ENCODE data around the gene PREB.

The PREB gene

DNA sequence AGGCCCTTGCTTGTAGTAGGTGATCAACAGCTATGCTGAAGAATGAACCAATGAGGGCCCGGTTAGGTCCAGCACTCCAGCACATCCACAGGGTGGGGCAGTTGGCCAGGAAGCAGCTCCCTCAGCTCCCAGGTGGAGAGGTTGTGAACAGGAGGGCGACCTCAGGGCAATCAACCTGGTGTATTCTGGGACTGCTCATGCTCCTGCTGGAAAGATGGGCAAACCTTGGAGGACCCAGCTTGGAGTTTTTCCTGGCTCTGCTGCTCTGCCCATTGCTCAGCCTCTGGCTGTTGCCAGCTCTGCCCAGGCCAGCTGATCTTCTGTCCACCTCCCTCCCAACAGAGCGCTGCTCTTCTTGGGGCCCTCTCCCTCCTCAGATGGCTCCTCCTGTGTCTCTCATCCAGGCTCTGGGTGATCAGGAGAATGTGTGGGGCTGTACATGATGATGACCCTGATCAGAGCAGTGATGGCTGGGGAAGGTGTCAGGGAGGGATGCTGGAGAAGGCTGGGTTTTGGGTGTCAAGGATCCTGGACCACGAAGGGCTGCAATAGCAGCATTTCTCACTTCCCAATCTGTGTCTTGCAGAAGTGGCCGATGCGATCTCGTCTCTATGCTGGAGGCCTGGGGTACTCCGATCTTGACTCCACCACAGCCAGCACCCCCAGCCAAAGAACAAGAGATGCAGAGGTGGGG lies 17.8 kb upstream of the PREB start:
- DNase-seq, result no peak

GRCh38 chr2:27150639-27151230 lies 16.3 kb upstream of the PREB start:
- no peak for DNase-seq

DNA sequence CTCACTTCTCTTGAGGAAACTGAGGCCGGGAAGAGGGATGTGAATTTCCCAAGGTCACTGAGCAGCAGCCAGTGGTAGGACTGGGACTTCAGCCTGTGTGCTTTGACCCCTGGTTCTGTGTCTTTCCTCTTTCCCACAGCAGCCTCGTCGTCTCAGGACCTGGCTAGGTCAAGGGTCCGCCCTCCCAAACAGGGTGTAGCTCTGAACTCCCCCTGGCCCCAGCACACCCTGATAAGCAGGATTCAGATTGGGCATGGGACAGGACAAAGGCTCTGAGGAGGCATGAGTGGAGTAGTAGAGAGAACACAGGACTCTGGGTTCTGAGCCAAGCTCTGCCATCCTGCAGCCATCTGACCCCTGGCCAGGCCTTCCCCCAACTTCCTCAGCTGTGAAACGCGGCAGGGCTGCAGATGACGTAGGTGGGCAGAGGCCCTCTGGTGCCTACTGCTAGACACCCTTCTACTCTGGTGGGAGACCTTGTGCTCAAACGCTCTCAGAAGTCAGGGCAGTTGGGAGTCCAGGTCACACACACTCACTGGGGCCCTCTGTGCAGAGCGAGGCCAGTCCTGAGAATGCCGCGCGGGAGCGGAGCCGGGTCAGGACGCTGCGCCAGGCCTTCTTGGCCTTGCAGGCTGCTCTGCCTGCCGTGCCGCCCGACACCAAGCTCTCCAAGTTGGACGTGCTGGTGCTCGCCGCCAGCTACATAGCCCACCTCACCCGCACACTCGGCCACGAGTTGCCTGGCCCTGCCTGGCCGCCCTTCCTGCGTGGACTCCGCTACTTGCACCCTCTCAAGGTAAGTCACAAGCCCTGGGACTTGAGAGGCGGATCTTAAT lies 15.4 kb upstream of the PREB start:
- DNase-seq, result no peak

DNA sequence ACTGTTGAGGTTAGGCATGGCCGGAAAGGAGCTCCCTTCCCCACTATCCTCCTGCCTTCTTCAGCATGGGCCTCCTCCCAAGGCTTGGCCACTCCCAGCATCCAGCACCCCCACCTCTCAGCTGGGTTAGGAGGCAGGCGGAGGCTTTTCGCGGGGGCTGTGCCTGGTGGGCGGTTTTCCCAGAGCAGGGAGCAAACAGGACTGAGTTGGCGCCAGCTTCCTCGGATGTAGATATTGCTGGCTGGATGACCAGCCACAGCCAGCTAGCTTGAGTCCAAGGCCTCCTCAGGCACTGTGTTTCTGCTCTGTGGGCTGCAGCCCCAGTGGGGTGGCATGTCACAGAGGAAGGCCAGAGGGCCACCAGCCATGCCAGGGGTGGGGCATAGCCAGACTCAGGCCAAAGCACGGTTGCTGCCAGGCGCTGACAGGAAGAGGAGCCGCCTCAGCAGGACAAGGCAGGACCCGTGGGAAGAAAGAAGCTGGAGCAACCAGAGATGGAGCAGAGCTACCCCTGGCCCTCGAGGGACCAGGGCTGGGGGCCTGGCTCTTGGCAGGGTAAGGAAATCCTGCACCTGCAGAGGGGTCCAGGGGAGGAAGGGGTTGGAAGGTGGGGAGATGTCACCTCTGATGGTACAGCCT lies 14.5 kb upstream of the PREB start, which contains the start of gene TCF23:
TSS of gene TCF23 (plus strand) at position 204 of the 639 bp plus-strand sequence. CDS start at position 334, 130 bp downstream.
- DNase-seq, result no peak

- no peak for DNase-seq
Observed at GRCh38 chr2:27147935-27148334, 13.5 kb upstream of the PREB start.

GRCh38 chr2:27145682-27146081 lies 11.2 kb upstream of the PREB start:
- DNase-seq, result no peak

DNA sequence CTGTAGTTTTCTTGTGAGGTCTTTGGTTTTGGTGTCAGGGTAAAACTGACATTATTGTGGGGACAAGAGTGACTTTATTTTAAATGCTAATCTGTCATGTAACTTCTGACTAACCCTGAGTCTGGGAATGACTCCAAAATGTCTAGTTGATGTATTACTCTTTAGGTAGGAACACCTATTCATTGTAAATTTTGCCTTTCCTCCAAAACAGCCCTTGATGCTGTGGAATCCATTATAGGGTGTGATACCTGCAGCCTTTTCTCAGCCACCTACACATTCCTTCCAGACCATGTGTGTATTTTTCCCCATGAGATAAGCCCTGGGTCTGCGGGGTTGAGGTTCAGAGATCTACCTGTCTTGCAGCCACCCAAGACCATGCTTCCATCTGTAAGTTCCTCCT lies 8.8 kb upstream of the PREB start:
- no peak for DNase-seq

GRCh38 chr2:27139310-27139709 lies 4.9 kb upstream of the PREB start, which contains the start of gene PRR30:
TSS of gene PRR30 (minus strand) at chr2:27139410. CDS start at chr2:27138329, 1,081 bp downstream.
- DNase-seq, result no peak

DNA sequence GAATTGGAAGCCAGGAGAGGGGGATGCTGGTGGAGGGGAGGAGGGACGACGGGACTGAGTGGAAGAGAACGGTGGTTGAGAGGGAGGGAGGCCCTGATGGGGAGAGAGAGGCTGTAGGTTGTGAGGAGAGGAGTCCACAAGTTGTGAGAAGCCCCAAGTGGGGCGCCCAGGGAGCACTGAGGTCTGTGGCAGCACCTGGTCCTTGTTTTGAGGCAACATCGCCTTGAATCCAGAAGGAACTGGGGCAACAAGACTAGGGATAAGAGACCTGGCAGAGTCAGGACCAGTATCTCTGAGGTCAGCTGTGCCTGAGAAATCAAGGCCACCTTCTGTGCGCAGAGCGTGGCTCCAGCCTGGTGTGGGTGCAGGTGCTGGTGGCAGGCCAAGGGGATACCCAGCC lies 3.7 kb upstream of the PREB start:
- no peak for DNase-seq

GRCh38 chr2:27137322-27137935 lies 3.0 kb upstream of the PREB start:
- DNase-seq, result no peak

DNA sequence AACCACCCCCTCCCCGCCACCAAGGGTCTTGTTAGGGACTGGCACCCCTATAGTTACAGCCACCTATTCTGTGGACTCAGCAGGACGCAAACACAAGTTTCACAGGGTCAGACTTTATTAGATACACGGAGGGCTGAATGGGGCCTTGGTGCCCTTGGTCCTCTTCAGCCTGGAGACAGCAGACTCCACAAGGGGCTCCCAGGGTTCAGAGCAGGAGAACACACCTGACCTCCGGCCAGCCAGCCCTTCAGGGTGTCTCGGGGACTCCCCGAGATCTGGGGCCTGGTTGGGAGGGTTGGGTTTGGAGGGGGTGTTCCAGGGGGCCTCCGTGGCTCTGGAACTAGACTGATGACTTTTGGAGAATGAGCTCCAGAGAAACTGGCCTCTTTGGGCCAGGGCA lies 2.3 kb upstream of the PREB start:
- no peak for DNase-seq

DNA sequence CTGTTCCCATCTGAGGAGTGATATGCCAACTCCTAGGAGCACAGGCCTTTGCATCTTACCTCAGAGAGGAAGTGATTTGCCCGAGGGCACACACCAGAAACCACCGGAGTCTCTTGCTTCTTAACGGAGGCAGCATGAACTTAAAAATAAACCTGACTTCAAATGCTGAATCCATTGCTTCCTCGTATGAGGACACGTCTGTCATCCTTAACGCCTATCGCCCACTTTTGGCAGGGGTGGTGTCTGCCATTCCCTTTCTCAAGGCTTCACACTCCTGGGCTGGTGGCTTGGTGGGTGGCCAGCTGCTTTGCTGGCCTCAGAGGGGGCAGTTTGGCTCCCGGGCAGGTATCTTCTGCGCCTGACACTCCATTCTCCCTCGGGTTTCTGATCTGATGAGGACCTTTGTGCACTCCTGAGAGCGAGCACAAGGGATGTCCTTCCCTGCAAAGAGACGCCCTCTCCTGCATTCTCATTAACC lies 1.1 kb upstream of the PREB start:
- peak in 1 of 2 donors; percentile 41 for DNase-seq

DNA sequence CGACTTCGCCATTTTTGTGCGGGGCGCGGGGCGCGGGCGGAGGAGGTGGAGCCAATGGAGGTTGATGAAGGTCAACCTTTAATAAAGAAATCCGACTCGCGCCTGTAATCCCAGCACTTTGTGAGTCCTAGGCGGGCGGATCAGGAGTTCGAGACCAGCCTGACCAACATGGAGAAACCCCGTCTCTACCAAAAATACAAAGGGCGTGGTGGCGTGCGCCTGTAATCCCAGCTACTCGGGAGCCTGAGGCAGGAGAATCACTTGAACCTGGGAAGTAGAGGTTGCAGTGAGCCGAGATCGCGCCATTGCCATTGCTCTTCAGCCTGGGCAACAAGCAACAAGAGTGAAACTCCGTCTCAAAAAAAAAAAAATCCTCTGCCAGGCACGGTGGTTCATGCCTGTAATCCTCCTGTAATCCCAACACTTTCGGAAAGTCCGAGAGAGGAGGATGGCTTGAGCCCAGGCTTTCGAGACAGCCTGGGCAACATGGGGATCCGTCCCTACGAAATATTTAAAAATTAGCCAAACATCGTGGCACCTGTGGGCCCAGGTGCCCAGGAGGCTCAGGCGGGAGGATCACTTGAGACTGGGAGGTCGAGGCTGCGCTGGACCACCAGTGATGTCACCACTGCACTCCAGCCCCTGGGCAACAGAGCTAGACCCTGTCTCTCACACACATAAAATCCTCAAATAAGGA lies 493 bp upstream of the PREB start:
- DNase-seq, result no peak

- peak; percentile 30 to 49 for DNase-seq
Observed at GRCh38 chr2:27133195-27133875, 1.1 kb downstream of the PREB start.

DNA sequence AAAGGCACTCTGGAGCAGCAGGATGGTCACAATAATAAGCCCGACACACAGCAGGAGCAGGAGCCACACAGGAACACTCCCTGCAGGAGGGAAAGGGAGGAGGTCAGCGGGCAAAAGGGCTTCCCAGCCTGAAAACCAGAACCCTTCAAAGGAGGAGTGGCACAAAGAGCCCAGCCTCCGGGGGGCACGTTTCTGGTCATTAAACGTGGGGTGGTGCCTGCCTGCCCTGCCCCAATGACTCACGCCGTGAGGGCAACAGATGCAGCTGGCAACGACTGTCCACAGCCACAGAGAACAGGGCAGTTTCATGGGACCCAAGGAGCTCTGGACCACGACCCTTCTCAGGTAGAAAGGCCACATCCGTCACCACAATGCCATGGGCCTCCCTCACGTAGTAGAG lies 3.0 kb downstream of the PREB start:
- DNase-seq, result no peak

- no peak for DNase-seq
Observed at GRCh38 chr2:27130396-27130795, 4.0 kb downstream of the PREB start.

DNA sequence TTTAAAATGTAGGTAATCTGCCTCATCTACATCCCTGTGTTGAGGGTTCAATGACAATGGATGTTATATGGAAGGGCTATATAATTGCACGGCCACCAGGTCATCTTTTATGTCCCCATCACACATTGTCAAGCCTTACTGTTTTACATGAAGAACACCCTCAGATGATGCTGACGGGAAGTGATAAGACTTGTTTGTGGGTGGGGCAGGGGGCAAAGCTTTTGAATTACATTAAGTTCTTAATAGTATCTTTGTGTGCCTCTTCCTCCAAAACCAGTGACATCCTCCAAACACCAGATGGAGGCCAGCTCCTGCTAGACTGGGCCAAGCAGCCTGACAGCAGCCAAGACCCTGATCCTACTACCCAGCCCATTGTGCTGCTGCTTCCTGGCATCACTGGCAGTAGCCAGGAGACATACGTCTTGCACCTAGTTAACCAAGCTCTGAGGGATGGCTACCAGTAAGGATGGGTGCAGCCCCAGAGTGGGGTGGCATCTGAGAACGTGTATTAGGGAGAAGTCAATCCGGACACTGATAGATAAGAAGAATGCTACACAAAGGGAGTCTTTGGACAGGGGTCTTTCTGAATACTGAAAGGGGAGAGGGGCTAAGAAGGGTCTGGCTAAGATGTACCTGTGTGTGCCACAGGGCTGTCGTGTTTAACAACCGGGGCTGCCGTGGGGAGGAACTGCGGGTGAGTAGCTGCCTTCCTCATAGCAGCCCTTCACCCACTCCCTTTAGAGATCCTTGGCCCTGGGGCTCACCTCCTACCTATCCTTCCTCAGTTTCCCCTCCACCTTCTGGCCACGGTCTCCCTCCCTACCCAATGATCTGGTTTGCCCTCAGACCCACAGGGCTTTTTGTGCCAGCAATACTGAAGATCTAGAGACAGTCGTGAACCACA lies 5.5 kb downstream of the PREB start:
- DNase-seq, result no peak

- no peak for DNase-seq
Observed at GRCh38 chr2:27127883-27128667, 6.4 kb downstream of the PREB start.

DNA sequence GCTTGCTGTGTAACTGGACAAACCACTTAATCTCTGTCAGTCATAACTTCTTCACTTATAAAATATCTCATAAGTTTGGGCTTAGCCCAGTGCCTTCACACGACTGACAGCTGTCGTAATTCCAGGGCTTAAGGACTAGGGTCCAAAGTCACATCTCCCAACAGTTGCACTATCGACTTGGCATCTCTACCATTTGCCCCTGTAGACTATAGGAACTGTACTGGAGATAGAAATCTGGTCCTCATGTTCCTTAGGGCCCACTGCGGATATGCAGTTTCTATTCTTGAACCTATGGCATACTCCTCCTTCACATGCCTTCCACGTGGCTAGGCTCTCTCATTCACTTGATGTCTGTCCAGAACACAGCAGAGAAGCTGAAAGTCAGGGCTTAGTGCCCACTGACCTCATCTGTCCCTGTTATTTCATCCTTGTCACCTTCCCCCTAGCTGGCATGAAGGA lies 8.2 kb downstream of the PREB start:
- no peak for DNase-seq

Measured in inflammatory macrophage treated with lipopolysaccharide for 1 hour (primary cell).